Measurements from ENCODE around the gene SBF2.
"Not testable (repeated sequence)": the region's sequence is repeated elsewhere in the genome, so short reads cannot be mapped to it uniquely, and the experiment has no call there.

The SBF2 gene

DNA sequence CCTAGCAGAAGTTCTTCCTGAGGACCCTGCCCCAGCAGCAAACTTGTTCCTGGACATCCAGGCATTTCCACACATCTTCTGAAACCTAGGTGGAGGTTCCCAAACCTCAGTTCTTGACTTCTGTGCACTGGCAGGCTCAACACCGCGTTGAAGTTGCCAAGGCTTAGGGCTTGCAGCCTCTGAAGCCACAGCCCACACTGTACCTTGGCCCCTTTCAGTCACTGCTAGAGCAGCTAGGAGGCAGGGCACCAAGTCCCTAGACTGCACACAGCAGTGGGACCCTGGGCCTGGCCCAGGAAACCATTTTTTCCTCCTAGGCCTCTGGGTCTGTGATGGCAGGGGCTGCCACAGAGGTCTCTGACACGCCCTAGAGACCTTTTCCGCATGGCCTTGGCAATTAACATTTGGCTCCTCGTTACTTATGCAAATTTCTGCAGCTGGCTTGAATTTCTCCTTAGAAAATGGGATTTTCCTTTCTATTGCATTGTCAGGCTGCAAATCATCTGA is 159.0 kb downstream of the SBF2 start:
- TF ChIP-seq, protein P1, sequence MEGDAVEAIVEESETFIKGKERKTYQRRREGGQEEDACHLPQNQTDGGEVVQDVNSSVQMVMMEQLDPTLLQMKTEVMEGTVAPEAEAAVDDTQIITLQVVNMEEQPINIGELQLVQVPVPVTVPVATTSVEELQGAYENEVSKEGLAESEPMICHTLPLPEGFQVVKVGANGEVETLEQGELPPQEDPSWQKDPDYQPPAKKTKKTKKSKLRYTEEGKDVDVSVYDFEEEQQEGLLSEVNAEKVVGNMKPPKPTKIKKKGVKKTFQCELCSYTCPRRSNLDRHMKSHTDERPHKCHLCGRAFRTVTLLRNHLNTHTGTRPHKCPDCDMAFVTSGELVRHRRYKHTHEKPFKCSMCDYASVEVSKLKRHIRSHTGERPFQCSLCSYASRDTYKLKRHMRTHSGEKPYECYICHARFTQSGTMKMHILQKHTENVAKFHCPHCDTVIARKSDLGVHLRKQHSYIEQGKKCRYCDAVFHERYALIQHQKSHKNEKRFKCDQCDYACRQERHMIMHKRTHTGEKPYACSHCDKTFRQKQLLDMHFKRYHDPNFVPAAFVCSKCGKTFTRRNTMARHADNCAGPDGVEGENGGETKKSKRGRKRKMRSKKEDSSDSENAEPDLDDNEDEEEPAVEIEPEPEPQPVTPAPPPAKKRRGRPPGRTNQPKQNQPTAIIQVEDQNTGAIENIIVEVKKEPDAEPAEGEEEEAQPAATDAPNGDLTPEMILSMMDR (conservative IDR thresholded peaks at IDR 0.05): no peak
- no peak overlapping the region for H3K27ac ChIP-seq

DNA sequence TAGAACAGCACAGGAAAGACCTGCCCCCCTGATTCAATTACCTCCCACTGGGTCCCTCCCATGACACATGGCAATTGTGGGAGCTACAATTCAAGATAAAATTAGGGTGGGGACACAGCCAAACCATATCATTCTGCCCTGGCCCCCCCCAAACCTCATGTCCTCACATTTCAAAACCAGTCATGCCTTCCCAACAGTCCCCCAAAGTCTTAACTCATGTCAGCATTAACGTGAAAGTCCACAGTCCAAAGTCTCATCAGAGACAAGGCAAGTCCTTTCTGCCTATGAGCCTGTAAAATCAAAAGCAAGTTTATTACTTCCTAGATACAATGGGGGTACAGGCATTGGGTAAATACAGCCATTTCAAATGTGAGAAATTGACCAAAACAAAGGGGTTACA is 159.8 kb downstream of the SBF2 start:
- not testable (repeated sequence) for H3K27ac ChIP-seq

DNA sequence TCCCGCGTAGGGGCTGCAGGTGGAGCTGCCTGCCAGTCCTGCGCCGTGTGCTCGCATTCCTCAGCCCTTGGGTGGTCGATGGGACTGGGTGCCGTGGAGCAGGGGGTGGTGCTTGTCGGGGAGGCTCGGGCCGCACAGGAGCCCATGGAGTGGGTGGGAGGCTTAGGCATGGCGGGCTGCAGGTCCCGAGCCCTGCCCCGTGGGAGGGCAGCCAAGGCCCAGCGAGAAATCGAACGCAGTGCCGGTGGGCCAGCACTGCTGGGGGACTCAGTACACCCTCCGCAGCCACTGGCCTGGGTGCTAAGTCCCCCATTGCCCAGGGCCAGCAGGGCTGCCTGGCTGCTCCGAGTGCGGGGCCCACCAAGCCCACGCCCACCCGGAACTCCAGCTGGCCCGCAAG is 160.8 kb downstream of the SBF2 start:
- not testable (repeated sequence) for H3K27ac ChIP-seq

DNA sequence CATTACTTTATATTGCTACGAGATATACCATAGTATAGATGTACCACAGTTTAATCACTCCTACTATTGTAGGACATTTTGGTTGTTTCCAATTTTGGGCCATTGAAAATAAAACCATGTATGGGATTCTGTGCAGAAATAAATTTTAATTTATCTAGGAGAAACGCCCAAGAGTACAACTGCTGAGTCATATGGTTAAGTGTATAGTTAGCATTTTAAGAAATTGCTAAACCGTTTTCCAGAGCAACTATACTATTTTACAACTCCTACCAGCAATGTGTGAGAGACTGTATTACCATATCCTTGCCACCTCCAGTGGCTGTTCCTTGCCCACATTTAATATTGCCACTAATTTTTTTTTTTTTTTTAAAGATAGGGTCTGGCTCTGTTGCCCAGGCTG is 163.1 kb downstream of the SBF2 start:
- TF ChIP-seq, protein P1 (conservative IDR thresholded peaks at IDR 0.05): no peak
- no peak overlapping the region for H3K27ac ChIP-seq

DNA sequence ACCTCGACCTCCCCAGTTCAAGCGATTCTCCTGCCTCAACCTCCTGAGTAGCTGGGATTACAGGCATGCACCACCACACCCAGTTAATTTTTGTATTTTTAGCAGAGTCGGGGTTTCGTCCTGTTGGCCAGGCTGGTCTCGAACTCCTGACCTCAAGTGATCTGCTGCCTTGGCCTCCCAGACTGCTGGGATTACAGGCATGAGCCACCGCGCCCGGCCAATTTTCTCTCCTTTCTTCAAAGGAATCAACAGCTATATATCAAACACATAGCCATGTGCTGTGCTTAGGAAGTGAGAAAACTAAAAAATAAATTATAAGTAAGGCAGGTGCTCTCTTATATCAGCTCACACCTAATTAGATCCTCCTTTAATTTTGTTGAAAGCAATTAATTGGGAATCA is 164.8 kb downstream of the SBF2 start:
- not testable (repeated sequence) for H3K27ac ChIP-seq

DNA sequence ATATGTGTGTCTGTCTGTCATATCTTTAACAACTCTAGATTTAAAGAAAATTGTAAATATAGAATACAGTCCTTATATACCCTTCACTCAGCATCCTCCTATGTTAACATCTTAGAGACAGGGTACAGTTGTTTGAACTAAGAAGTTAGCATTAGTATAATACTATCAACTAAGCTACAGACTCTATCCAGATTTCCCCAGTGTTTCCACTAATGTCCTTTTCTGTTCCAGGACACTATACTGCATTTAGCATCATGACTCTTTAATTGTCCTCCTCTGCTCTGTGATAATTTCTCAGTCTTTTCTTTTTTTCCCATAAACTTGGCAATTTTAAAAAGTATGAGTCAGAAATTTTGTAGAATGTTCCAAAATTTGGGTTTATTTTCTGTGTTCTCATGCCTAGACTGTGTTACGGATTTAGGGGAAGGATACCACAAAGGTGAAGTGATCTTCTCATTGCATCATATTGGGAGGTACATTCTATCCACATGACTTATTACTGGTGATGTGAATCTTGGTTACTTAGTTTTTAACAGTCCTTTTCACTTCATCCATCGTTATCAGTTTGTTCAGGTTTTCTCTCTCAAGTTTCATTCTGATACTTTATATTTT is 168.4 kb downstream of the SBF2 start:
- TF ChIP-seq, protein P1 (conservative IDR thresholded peaks at IDR 0.05): no peak

DNA sequence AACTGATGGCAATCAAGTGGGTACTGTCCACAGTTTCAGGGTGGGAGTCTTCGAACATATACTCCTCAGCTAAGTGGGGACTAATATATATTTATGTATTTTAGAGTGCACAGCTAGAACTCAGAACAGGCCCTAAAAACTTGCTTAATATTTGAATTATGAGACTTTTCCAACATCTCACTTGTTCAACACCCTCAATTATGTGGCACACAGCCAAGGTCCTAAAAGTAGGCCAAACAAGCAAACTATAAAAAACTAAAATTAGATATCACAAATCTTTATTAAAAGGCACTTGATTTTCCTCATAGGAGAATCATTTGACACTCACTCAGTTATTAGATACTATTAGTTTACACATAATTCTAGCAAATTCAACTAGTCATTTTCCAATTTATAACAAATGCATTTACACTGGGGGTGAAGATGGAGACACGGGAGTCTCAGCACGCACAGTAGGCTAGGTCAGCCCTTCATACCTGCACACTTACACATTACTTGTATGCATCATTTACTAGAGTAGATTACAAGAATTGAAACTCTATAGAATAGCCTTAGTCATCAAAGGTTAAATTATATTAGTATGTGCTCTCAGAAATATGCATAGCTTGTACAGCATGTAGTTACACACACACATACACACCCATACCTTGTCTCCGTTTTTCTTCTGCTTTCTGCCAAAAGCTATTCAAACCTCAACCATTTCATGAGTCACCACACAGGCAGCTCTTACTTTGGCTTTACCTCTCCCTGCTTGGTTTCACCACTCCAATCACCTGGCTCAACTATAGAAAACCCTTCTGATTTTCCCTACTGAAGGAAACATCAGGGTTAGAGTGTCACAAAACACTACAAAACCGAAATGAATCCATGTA is 171.5 kb downstream of the SBF2 start:
- TF ChIP-seq, protein P1 (conservative IDR thresholded peaks at IDR 0.05): no peak
- H3K27ac ChIP-seq: no peak overlapping the region

More for the DNA sequence above, 168.4 kb downstream of the SBF2 start:
- H3K27ac ChIP-seq: no peak overlapping the region

DNA sequence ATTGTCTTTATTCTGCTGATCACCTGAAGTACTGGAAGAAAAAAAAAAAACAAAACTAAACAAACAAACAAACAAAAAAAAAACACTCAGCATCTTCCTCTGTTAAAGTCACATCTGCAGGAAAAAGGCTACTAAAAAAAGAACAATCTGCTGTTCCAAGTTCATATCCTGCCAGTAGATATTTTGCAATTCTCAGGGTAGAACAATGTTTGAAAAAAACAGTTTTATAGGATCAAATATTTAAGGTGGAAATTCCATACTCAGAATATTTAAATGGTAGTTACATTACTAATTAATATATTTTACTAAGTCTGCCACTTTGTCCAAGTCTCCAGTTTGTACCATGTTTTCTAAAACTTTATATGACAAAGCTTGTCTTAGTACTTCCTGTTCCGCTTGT is 175.2 kb downstream of the SBF2 start:
- TF ChIP-seq, protein P1 (conservative IDR thresholded peaks at IDR 0.05): no peak
- H3K27ac ChIP-seq: no peak overlapping the region

DNA sequence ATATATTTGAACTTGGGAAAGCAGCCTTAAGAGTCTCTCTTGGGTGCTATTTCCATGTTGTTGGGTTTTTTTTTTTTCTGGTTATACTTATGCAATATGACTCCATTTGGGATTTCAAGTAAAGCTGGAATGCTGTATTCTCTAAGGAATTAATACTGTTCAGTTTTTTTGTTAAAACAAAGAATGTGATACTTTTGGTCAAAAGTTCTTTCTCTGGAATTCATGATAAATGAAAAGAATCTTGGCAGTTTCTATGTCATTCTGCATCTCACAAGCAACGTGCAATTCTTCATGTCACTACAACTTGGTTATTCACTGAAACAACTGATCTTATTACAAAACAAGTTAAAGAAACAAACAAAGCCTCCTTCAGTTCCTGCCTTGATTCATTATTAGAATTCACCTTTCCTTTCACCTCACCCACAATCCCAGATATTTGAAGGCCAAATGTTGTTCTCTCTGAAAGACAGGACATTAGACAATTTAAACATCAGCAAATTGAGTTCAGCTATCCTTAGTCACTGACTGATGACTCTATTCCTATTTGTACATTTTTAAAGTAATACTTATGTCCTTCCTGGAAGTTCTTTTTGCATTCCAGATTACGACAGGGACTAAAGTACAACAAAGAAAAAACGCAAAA is 176.2 kb downstream of the SBF2 start:
- TF ChIP-seq, protein P1 (conservative IDR thresholded peaks at IDR 0.05): no peak
- H3K27ac ChIP-seq: no peak overlapping the region
